CD4-positive, alpha-beta T cell treated with Interferon alpha-2 for 1 hour (primary cell): Measurements from ENCODE around the gene OR2T27.
"Not testable (repeated sequence)": the region's sequence is repeated elsewhere in the genome, so short reads cannot be mapped to it uniquely, and the experiment has no call there.

ENCODE experiments used
- DNase-seq, 2 donors: peaks; one replicate each; pipeline ENCODE4 v3.0.0-alpha.2; 2020 to 2022

Gene OR2T27

GRCh38 chr1:248639652-248640051 lies 15.7 kb downstream of the OR2T27 start:
- DNase-seq: not testable (repeated sequence)

- not testable (repeated sequence) for DNase-seq
Observed at GRCh38 chr1:248636612-248637011, 18.7 kb downstream of the OR2T27 start.

- DNase-seq: not testable (repeated sequence)
Observed at GRCh38 chr1:248634991-248635390, 20.3 kb downstream of the OR2T27 start, which contains the start of gene OR2T11. Gene OR2T11, minus strand, starts transcription at chr1:248635091. Its CDS starts 7,963 bp downstream, at chr1:248627128.

GRCh38 chr1:248631354-248632008 lies 23.8 kb downstream of the OR2T27 start:
- no peak for DNase-seq

GRCh38 chr1:248630551-248630950 lies 24.8 kb downstream of the OR2T27 start:
- no peak for DNase-seq

GRCh38 chr1:248627971-248628844 lies 27.1 kb downstream of the OR2T27 start:
- no peak for DNase-seq

GRCh38 chr1:248625971-248626370 lies 29.4 kb downstream of the OR2T27 start:
- no peak for DNase-seq

GRCh38 chr1:248625166-248625565 lies 30.2 kb downstream of the OR2T27 start:
- no peak for DNase-seq

- peak in 1 of 2 donors; percentile 41 for DNase-seq
Observed at GRCh38 chr1:248622570-248623001, 32.7 kb downstream of the OR2T27 start.

- DNase-seq: no peak
Observed at GRCh38 chr1:248621770-248622169, 33.6 kb downstream of the OR2T27 start.

- peak; percentile 6 to 51 for DNase-seq
Observed at GRCh38 chr1:248618878-248619277, 36.5 kb downstream of the OR2T27 start.

GRCh38 chr1:248618119-248618518 lies 37.2 kb downstream of the OR2T27 start:
- no peak for DNase-seq

- no peak for DNase-seq
Observed at GRCh38 chr1:248613742-248614141, 41.6 kb downstream of the OR2T27 start.

GRCh38 chr1:248611883-248612414 lies 43.4 kb downstream of the OR2T27 start:
- DNase-seq: peak in 1 of 2 donors; percentile 21

- DNase-seq: no peak
Observed at GRCh38 chr1:248610301-248610700, 45.0 kb downstream of the OR2T27 start.
